Activated naive CD4-positive, alpha-beta T cell treated with anti-CD3 and anti-CD28 coated beads, Interleukin-2, amount 50 U/mL, for 16 hours (primary cell): Measurements from ENCODE around the gene IL19.
A peak's percentile ranks its signal among the peaks of the same experiment; 100 is the strongest.

Source experiments
- DNase-seq: peaks from one replicate; pipeline ENCODE4 v3.0.0-alpha.2; 2020

Gene IL19

DNA sequence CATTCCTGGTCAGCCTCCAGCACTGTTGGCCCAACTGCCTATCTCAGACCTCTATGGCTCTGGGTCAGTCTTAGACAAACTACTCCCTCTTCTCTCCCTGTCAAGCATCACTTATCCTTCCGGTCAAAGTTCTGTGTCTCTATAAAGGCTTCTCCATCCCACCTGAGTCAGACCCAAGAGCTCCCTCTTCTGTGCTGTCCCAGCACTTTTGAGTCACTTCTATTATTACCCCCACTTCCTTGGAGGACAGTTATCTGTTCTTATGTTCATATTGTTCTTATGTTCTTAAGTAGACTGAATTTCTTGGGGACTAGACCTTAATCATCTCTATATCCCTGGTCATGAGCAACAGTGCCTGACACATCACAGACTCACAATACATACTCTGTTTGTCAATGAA, 30.9 kb downstream of the IL19 start:
- DNase-seq: no peak

DNA sequence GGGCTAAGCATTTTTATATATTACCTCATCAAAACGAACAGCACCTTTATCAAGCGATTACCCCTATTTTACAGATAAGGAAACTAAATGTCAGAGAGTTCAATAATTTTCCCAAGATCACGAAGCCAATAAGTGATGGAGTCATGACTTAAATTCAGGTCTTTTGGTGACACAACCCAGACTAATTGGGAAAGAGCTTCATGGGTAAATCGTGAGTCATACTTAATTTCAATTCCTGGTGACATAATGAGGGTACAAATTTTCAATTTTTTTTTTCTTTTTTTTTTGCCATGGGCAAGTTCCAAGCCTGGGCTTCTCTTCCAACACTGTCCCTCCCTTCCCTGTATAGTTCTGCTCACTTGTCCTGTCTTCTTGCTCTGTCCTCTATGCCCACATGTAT, 31.8 kb downstream of the IL19 start:
- no peak for DNase-seq

DNA sequence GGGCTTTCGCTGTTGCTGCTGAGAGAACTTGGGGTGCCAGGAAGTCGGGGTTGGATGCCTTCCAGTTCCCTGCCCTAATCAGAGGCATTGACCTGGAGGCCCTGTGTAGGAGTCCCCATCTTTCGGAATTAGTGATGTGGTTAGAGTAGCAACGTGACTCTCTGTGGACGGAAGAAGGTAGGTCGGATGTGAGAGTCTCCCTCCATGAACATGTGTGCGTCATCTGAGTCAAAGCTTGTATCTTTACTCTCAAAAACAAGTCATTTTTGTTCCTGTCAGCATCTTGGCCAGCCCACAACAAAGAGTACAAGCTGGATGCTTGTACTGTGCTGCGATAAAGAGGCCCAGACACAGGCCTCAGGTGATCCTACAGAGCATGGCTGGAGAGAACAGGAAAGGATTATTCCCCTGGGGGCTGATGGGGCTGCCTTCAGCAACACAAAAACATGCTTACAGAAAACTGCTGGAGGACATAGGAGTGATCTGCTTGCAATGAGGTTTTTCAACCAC, 32.7 kb downstream of the IL19 start:
- DNase-seq: peak; percentile 72

DNA sequence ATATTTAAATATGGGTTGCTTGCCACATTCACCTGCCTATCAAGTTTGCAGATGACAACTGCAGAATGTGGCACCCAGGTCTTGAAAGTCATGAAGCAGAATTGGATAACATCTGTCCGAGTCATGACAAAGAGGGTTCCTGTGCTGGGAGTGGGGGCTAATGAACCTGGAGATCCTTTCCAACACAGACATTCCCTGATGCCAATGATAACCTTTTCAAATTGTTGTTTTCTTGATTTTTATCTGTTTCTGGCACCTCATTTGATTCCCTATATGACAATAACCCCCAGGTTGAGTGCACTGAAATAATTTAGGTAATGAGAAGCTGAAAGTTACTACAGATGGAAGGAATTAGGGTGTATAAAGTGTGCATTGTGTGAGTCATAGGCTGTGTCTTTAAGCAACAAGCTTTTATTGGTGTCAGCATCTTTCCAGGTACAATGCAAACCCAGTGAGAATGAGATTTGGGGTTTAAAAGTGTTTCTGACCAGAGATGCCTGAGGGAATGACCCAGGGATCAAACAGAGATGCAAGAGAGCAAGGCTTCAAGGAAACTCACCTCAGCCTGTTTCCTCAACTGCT, 33.7 kb downstream of the IL19 start:
- DNase-seq: no peak

DNA sequence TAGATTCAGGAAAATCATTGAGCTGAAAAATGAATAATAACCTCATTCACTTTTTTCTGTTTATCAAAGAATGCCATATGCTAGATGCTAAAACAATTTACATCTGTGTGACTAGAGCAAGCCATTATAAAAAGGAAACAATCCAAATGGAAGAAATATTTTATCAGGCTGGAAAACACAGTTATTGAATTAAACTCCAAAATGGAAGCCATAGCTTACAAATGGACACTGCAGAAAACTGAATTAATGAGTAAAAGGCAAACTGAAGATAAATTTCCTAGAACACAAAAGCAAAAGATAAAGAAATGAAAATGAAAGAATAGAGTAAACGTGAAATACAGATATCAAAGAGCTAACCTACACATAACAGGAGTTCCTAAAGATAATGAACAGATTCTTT, 34.8 kb downstream of the IL19 start:
- DNase-seq: no peak

DNA sequence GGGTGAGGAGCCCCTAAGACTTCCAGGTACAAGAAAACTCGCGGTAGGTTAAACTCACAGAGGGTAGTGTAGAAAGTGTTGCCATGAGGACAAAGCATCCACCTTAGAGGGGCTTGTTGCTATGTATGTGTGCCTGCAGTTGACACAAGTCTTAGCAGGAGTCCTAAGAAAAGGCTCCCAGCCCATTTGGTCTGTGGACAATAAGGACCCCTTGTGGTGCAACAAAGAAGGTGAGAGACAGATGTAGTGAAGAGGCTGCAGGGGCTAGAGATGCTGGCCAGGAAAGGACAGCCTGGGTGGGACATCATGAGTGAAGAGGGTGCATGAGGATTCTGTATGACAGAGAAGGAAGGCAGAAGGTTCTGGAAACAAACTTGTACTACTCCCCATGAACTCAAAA, 38.0 kb downstream of the IL19 start:
- no peak for DNase-seq

DNA sequence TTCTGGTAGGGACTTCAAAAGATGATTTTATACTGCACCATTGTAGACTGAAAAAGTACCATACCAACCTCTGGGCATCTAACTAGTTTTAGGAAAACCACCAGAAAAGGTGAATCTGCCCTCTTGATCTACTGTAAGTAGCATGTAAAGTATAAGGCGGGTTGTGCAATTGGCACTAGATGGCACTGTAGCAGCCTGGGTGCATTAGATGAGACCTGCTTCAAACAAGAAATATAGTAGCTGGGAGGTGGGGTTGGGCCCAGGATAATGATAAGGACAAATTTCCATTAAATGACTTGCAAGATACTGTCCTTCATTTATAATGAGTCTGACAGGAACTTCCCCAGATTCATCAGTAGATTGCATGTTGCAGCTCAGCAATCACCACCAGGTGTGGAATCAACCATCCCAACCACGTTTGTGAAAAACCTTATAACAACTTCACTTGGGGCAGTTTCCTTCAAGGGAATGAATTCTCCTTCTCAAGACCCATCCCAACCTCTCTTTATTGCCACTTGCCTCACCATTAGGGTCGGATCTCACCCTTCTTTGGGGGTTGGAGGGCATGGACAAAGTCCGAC, 39.0 kb downstream of the IL19 start:
- DNase-seq: peak; percentile 43

DNA sequence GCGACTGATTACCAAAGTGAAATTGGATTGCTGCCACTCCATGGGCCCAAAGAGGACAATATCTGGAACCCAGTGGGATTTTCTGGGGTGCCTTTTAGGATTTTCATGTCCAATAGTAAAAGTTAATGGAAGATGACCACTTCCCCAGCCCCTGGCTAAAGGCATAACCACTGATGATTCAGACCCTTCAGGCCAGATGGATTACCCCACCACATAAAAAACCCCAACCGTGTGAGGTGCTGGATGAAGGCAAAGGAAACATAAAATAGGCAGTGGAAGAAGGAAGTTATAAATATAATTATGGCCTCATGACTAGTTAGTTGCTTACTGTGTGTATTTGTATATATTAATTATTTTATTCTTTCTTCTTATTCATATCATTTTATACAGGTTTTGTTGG, 41.9 kb downstream of the IL19 start:
- DNase-seq: no peak

DNA sequence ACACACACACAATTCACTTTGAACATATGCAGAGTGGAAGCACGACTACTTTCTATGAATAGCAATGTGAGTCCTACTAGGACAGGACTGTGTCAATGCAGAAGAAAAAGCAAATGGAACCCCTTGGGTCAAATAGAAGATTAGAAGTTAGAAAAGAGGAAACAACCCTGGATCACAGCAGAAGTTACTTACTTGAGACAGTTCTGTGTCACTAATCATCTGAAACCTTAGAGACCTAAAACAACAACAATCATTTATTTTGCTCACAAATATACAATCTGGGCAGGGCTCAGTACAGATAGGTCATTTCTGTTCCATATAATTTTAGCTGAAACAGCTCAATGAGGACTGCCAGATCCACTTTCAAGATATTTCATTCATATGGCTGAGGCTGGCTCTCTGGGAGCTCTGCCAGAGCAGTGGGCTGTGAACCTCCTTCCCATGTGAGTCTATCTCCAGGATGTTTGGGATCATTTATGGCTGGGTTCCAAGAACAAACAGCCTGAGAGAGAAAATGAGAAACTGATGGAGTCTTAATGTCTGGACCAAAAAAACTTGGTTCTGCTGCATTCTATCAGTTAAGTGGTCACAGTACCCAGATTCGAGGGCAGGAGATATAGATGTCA, 44.3 kb downstream of the IL19 start:
- no peak for DNase-seq

DNA sequence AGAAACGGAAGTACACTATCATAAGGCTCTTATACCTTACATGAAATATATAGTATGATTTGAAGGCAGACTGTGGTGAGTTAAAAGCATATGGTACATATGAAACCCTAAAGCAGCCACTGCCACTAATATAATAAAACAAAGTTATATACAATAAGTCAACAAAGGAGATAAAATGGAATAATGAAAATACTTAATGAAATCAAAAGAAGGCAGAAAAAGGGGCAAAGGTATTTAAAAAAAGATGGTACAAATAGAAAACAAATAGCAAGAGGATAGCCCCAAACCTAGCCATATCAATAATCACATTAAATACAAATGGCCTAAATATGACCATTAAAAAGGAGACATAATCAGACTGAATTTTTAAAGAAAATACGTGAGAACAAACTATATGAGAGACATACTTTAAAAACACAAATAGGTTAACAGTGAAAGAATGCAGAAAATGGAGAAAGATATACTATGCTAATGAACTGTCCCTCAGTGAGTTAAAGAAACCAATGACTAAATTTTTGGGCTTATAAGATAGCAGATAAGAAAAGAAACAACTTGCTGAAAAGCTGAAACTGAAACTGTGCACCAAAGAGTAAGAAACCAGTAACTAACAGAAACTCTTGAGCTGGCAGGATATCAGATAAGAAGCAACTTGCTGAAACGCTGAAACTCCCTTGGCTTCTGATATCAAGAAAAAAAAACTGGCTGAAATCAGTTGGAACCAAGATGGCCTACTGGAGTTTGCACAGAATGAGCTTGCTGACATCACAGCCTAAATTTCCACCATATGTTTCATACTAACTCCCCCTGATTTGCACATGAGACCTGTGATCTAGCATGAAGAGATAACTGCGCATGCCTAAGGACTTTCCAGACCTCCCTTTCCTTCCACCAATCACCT, 46.1 kb downstream of the IL19 start:
- no peak for DNase-seq

DNA sequence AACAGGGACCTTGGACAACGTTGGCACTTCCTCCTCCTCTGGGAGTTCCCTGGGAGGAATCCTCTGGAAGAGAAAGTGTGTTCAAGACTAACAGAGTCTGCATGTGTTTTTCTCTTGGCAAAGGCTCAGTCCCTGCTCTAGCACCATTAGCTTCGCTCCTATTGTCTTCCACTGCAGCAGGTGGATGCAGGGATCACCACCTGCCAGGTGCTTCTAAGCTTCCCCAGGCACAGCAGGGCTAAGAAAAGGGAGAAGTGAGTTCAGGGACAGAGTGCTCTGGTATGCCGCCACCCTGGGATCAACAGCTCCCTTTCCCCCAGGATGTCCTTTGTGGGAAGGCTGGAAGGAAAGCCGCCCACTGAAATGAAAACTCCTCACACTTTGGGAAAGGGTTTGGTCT, 50.9 kb downstream of the IL19 start:
- DNase-seq: no peak

DNA sequence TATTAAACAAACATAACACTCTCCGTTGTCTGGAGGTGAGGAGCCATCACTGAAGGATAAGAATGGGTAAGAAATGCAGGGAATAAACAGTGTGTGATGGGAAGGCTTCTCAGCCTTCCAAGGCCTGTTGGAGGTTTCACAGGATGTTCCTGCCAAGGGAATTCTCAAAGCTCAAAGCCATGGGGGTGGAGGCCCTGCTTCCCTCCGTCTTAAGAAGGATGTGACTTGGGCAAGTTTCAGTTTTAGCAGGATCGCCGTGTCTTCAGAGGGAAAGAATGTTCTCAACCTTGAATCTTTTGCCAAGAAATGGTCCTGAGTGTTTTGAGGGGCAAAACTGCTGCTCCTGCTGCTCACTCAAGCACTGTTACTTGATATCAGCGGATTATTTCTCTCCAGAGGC, 53.2 kb downstream of the IL19 start:
- DNase-seq: no peak

DNA sequence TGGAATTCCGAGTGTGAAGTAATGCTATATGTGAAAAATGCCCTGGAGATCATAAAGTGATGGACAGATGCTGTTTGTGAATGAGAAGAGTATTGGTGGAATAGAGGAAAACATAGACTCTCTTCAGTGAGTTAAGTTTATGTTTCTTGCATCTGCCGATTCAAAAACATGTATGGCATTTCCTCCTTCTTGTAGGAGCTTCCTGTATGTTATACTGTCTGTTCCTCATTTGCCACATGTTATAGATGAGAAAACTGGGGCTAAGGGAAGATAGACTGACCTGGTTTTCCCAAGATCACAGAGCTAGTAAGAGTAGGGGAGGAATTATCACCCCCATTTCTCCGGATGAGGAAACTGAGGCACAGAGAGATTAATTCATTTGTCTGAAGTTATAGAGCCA, 53.8 kb downstream of the IL19 start:
- DNase-seq: no peak

DNA sequence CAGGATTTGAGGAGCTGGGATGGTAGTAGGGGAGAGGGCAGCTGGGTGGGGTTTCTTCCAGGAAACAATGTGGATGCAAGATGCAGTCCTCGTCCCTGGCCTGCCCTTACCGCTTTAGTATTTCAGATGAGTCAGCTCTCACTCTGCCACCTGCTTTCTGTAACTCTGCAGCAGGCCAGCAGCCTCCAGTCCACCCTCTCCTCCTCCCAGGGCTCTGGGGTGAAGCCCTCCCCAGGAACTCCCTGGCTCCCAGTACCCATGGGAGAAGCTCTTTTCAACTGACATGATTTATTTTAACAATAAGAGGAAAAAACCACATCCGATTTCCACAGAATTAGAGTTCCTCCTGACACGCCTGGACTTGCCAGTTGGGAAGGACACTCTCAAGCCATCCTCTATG, 55.8 kb downstream of the IL19 start:
- DNase-seq: no peak

DNA sequence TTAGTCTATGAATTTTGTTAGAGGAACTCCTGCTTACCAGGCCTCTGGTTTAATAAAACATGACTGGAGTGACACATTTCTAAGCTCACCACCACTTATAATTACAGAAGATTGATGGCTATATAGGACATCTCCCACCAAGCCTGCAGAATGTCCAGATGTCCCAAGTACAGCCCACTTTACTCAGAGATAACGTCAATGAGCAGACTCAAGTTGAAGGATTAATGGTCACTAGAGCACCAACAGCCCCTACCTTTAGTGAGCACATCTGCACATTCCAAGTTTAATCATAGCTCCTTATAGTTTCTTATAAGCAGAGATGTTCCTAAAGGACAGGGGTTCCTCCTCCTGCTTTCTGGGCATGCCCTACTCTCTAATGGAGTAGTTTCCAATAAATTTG, 57.5 kb downstream of the IL19 start:
- no peak for DNase-seq

DNA sequence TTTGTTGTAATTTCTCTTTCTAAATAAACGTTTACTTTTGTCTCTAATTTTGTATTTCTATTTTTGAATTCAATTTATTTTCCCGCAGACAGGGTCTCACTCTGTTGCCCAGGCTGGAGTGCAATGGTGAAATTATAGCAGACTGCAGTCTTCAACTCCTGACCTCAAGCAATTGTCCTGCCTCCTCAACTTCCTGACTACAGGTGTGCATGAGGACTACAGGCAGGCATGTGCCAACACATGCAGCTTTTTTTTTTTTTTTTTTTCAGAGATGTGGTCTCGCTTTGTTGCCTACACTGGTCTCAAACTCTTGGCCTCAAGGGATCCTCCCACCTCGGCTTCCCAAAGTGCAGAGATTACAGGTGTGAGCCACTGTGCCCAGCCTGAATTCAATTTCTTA, 58.2 kb downstream of the IL19 start:
- DNase-seq: no peak

DNA sequence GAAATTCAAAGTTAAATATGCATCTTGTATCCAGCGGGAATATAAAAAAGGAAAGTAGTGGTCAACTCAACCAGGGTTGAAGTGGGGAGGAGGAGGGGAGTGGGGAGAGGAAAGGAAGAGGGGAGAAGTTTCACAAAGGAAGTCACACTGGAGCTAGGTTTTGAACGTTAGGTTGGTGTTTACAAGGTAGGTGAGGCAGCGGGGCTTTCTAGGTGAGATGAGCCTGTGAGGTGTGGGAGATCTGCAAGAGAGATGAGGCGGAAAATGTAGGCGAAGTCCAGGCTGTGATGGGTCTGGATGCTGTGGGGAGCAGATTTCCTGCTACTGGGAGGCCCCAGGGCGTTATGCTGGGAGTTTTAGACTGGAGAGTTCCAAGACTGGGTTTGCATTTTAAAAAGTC, 58.7 kb downstream of the IL19 start:
- DNase-seq: no peak

DNA sequence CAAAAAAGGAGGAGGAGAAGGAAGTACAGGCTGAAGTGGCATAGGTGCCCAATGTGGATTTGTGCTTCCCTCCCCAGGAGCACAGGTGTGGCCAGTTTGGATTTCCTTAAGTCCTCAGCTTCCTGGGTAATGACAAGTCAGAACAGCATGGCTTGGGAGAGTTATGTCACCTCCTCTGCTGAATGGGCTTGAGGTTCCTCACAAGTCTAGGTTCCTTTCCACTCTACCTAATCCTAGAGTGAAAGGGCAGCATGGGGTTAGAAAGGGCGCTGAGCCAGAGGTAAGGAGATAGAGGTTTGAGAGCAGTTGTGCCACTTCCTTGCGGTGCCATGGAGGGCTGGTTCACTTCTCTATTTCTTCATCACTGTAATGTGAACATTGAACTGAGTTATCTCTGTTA, 59.3 kb downstream of the IL19 start:
- no peak for DNase-seq

DNA sequence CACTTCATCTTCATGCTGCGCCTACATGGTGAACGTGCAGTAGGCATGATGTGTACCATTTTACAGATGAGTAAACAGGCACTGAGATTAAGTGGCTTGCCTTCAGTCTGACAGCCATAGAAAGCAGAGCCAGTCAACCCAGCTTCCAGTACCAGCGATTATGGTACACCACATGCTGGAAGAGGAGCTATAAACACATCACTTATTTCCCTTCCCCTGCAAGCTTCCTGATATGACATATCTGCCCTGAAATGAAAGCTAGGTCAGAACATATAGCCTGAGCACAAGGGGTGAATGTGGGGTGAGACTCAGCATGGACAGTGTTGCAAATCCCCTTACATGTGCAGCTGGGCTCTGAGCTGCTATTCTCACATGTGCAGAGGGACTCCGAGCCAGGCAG, 61.1 kb downstream of the IL19 start:
- no peak for DNase-seq

DNA sequence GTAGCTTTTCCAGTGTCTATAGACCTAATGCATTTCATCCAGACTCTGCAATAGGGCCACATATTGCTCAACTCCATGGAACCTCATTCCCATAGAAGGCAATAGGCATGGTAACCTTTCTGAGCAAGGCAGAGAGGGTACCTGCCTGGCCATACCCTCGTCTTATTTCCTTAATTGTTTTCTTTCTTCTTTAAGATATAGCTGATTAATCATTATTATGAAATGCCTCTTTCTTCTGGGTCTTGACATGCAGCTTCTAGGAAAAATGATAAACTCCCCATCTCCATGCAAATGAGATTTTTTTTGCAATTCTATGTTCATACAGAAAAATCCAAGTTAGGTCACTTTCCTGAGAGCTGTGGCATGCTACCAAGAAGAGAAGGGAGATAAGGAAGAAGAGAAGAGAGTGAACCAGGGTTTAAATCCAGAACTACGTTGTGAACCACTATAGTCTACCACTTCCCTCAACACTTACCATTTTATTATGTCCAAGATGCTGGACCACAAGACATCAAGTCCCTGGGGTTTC, 61.8 kb downstream of the IL19 start:
- no peak for DNase-seq

DNA sequence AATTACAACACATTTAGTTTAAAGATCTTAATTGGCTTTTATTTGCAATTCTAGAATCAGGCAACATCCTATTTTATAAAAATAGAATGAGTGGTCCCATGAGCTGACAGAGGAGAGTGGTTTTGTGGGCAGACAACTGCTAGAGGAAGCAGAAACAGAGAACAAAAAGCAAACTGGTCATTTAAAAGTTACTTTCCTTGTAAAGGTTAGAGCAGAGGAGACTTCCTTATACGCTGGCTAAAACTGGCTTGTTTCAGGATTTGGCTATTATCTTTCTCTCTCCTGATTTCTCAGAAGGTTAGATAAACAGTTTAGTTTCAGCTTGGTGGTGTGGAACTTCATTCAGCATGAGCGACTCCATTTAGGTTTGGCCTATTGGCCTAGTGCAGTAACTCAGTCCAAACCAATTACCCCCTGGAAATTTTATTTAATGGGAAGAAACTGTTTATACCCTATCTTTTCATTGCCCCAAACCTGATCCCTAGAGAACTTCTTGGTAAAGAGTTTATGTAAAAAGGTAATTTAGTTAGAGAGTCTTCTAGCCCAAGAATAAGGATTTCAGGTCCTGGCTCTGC, 62.6 kb downstream of the IL19 start:
- DNase-seq: no peak

DNA sequence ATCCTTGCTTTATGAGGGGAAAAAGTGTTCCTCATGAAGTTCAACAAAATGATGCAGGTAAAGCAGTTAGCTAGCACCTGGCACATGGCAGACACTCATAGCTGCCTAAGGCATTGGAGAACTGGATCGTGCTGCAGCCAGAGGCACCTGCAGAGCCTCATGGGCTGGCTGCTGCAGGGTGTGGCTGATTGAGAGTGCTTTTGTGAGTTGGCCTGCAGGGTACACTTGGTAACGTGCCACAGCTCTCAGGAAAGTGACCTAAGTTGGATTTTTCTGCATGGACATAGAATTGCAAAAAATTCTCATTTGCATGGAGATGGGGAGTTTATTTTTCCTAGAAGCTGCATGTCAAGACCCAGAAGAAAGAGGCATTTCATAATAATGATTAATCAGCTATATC, 63.2 kb downstream of the IL19 start:
- DNase-seq: no peak

DNA sequence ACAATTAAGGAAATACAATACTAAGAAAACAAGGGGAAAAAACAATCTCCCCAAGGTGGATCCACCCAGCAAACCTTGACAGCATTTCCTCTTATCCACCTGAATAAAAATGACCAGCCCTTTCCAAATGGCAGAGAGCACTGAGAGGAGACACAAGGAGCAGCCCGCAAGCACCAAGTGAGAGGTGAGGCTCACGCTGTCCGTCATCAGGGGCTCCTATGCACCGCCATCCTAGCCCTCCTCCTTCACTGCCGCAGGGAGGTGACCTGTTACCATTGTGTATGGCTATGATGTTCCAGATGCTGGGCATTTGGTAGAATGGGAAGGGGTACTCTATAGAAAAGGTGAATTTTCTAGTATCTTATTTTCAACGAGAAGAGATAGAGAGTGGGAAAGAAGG, 63.6 kb downstream of the IL19 start:
- DNase-seq: no peak
